22Rv1 (cell line): ENCODE measurements around the gene MALL.

Experiments used
- CTCF ChIP-seq: fragments of 450-650 bp; IDR thresholded peaks from 2 replicates; pipeline ENCODE4 v1.5.1; 2017; ENCODE audit warnings: mild to moderate bottlenecking
- ZFX ChIP-seq: fragments of 450-650 bp; IDR thresholded peaks from 2 replicates; pipeline ENCODE4 v1.6.1; 2017; ENCODE audit warnings: antibody characterized with exemption, borderline replicate concordance

- TF ChIP-seq CTCF, result no peak
- no peak for TF ChIP-seq ZFX
Observed at GRCh38 chr2:110099038-110099425, 16.6 kb downstream of the MALL start.
